GM19193 (cell line): Measurements from ENCODE around the gene BATF.

Experiments used
- POLR2A ChIP-seq: IDR thresholded peaks from 4 replicates; pipeline ENCODE4 v1.6.1; 2011; ENCODE audit not compliant: insufficient read depth, insufficient read length; ENCODE audit errors: extremely low read depth

Gene BATF

DNA sequence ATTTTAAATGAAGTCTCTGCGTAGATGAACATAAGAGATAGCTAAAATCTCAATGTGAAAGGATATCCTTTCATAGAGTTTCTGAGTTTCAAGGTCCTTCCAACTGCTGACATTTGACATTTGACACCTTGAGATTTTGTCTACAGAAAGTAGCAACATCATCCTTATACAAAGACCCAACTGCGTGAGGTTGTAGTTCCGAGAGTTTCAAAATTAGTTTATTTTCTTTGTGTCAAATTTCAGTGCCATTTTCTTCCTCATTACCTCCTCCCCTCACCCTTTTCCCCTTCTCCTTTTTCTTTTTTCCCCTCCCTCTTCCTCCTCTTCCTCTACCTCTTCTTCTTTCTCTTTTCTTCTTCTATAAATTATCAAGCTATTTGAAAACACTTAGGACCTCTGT is 26.9 kb upstream of the BATF start:
- no peak for TF ChIP-seq POLR2A

GRCh38 chr14:75495882-75496281 is 26.4 kb upstream of the BATF start:
- TF ChIP-seq POLR2A = no peak

DNA sequence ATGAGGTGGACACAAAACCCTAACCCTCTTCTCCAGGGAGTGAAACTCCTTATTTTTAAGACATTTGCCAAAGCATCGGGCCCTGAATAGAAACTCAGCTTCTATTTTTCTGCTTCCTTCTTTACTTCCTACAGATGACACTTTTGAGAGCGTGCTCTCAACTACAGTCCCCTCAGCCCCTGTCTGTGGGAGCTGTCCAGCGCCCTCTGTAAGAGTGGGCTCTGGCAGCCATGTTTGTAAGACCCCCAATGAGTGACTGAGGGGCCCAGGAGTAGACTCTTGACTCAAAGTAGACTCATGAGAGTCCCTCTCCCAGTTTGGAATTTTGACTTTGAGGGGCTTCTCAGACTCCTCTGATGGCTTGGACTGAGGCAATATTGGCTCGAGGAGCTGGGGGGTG is 25.5 kb upstream of the BATF start:
- no peak for TF ChIP-seq POLR2A

DNA sequence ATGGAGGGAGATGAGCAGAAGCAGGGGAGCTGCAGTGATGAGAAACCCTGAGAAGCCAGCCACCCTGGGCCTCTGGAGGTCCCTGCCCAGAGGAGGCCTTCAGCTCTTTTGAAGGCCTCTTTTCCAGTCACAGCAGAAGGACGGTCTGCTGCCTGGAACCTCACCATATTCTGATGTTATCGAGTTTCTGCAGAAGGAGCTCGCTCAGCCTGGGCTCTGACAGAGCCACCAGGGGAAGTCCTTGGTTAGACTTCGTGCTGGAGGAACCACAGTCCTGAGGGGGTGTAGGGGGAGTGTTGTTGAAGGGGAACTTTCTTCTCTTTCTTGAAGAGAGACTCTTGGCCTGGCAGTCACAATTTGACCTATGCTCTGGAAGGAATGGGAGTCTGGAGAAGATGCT is 25.1 kb upstream of the BATF start:
- TF ChIP-seq POLR2A = peak; percentile 24

GRCh38 chr14:75497701-75498100 is 24.6 kb upstream of the BATF start:
- TF ChIP-seq POLR2A = no peak

DNA sequence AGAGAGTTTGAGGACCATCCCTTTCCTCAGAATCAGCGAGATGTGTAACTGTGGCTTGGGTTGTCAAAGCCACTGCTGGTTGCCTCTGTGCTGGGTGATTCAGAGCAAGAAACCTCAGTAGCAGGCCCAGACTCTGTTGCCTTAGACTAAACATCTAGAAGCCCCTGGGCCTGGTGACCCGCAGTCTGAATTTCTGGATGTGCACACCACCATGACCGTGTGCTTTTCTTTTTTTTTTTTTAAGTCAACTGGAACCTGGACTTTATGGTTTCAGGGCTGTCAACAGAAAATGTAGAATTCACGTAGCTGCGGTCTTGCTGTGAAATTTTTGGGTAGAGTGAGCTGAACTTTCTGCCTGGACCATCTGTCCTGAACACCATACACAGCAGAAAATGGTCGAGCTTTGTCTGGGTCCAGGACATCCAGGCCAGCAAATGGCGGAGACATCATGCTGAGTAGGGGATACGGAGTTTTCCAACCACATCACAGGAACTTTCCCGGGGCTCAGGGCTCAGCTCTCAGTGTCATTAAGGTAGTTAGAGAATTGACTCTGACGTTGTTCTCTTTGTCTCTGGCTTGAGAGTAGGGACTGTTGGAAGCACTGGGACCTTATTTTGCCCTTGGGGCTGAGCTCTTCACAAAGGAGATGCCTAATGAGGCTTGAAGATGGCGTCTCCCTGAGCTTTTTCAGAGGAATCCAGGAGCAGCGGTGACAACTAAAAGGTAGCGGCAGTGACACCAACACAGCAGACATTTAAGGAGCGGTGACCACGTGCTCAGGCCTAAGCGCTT is 23.0 kb upstream of the BATF start:
- TF ChIP-seq POLR2A = no peak

DNA sequence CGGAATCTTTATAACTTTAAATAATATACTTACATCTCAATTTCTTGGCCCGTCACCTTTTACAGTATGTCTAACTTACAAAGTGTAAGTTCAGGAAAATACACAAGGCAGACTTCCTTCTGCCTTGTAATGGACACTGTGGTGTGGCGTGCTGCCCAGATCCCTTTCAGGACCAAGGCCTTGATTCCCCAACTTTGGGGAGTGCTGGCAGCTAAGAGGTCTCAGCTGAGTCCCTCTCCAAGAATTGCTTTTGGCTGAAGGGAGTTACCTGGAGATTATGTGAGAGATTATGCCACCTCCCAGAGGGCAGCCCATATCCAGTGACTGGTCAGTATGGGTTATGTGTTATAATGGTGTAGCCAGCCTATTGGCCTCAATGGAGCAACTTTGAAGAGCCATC is 21.2 kb upstream of the BATF start:
- TF ChIP-seq POLR2A = no peak

- no peak for TF ChIP-seq POLR2A
Measured at GRCh38 chr14:75504411-75504810, 17.9 kb upstream of the BATF start.

- TF ChIP-seq POLR2A = no peak
Measured at GRCh38 chr14:75506930-75507329, 15.3 kb upstream of the BATF start.

DNA sequence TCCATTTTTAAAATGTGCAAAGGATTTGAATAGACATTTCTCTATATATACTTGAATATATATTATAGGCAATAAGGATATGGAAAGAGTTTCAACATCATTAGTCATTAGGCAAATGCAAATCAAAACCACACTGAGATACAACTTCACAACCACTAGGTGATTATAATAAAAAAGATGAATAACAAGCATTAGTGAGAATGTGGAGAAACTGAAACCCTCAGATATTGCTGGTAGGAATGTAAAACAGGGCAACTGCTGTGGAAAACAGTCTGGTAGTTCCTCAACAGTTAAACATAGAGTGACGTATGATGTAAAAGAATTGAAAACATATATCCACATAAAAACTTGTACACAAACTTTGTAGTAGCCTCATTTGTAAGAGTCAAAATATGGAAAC is 11.7 kb upstream of the BATF start:
- no peak for TF ChIP-seq POLR2A

GRCh38 chr14:75511201-75511600 is 11.1 kb upstream of the BATF start:
- no peak for TF ChIP-seq POLR2A

GRCh38 chr14:75513911-75514672 is 8.2 kb upstream of the BATF start:
- no peak for TF ChIP-seq POLR2A

- peak; percentile 52 for TF ChIP-seq POLR2A
Measured at GRCh38 chr14:75514673-75515628, 7.3 kb upstream of the BATF start.

- no peak for TF ChIP-seq POLR2A
Measured at GRCh38 chr14:75515629-75515996, 6.7 kb upstream of the BATF start.

DNA sequence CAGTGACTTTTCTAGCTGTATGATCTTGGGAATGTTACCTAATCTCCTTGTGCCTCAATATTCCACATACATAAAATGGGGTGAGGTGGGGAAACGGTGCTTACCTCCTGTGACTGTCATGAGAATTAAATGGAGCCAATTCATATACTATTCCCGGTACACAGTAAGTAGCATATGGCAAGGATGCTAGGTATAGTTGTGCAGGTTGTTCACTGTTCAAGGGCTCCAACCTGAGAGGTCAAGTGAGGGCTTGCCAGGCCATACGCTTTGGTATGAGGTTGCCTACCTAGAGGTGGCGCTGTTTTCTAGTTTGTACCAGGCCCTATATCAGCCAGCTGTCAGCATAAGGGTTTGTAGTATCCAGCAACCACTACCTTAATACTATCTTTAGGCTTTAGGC is 3.6 kb upstream of the BATF start:
- no peak for TF ChIP-seq POLR2A
